Measurements from ENCODE around the gene ASCL2. TPM values are rescaled to one million over a fixed set of nuclear protein-coding genes. Genes with fewer than 3 reads are reported as not detected.
A peak's percentile ranks its signal among the peaks of the same experiment; 100 is the strongest.

Gene ASCL2
- total RNA-seq, 3 donors from 2014 or later (not counting 1 experiment from before 2014, with no cell fraction given) = 10.8 to 16.8 (median 16.0) TPM

GRCh38 chr11:2300936-2301630, 30.7 kb upstream of the ASCL2 start:
- no peaks in the 10 kb centered on the region for H3K9me3 ChIP-seq (ENCODE audit: control insufficient read depth, insufficient read depth, low read length)
- peak overlapping the region; percentile 84 for H3K4me3 ChIP-seq (ENCODE audit: low read length)
- H3K36me3 ChIP-seq (ENCODE audit: control insufficient read depth, insufficient read depth, low read length) = peaks cover 45% of the 10 kb centered on the region
- intact Hi-C loops (cut with micrococcal nuclease) = loop anchor here (2.0 to 5.0 kb wide), 2 partner anchors 34 to 104 kb away; no protein-coding TSS in a partner anchor
- TF ChIP-seq CTCF (IDR thresholded peaks at IDR 0.05) = no peak
- H3K4me1 Mint-ChIP-seq = peaks cover 29 to 85% of the 10 kb centered on the region in 2 donors
- H3K4me1 ChIP-seq (ENCODE audit: control insufficient read depth, insufficient read depth, low read length) = peaks cover 94% of the 10 kb centered on the region
- peak; percentile 27 to 54 for DNase-seq
- H3K27ac ChIP-seq (ENCODE audit: low read length) = peak overlapping the region; percentile 83
- no peaks in the 10 kb centered on the region for H3K9me3 Mint-ChIP-seq
- H3K27me3 ChIP-seq (ENCODE audit: control insufficient read depth, insufficient read depth, low read length) = no peaks in the 10 kb centered on the region
- H3K36me3 Mint-ChIP-seq = no peaks in the 10 kb centered on the region
- WGBS (ENCODE audit: insufficient coverage) = under 1% methylated on average over 24 of the region's 24 CpGs
- H3K27me3 Mint-ChIP-seq (ENCODE audit: low read depth in 2 of 2) = no peaks in the 10 kb centered on the region
- peak overlapping the region; percentile 86 to 96 for H3K27ac Mint-ChIP-seq
- H3K4me3 Mint-ChIP-seq = peak overlapping the region; percentile 98
- ATAC-seq = peak; percentile 25 to 29 (median 27)

- H3K36me3 Mint-ChIP-seq = no peaks in the 10 kb centered on the region
- no peaks in the 10 kb centered on the region for H3K27me3 Mint-ChIP-seq (ENCODE audit: low read depth in 2 of 2)
- Histone ChIP-seq H3K27me3 (ENCODE audit: control insufficient read depth, insufficient read depth, low read length) (no peaks in the 10 kb centered on the region), H3K4me1 (ENCODE audit: control insufficient read depth, insufficient read depth, low read length) (peaks cover 90% of the 10 kb centered on the region), H3K9me3 (ENCODE audit: control insufficient read depth, insufficient read depth, low read length) (no peaks in the 10 kb centered on the region), H3K4me3 (ENCODE audit: low read length) (peak overlapping the region; percentile 84), H3K27ac (ENCODE audit: low read length) (peak overlapping the region; percentile 83), H3K36me3 (ENCODE audit: control insufficient read depth, insufficient read depth, low read length) (peaks cover 45% of the 10 kb centered on the region)
- H3K27ac Mint-ChIP-seq = peak overlapping the region; percentile 86 to 96
- no peak for TF ChIP-seq CTCF (IDR thresholded peaks at IDR 0.05)
- ATAC-seq = peak in 2 of 3 donors; percentile 23 to 47
- peaks cover 22 to 80% of the 10 kb centered on the region in 2 donors for H3K4me1 Mint-ChIP-seq
- peak overlapping the region; percentile 98 for H3K4me3 Mint-ChIP-seq
- peak in 1 of 2 donors; percentile 56 for DNase-seq
- no peaks in the 10 kb centered on the region for H3K9me3 Mint-ChIP-seq
- WGBS (ENCODE audit: insufficient coverage) = 5% methylated on average over 16 of the region's 19 CpGs
- intact Hi-C loops (cut with micrococcal nuclease) = loop anchor here (2.0 to 5.0 kb wide), 2 partner anchors 33 to 104 kb away; no protein-coding TSS in a partner anchor
Observed at GRCh38 chr11:2300290-2300935, 30.0 kb upstream of the ASCL2 start.

GRCh38 chr11:2299773-2300172, 29.4 kb upstream of the ASCL2 start:
- H3K4me3 ChIP-seq (ENCODE audit: low read length) = peak overlapping the region; percentile 0
- DNase-seq (peak in 1 of 2 donors; percentile 17), ATAC-seq (no peak)
- H3K27me3 ChIP-seq (ENCODE audit: control insufficient read depth, insufficient read depth, low read length) = no peaks in the 10 kb centered on the region
- Mint-ChIP-seq H3K27ac (peak overlapping the region; percentile 45 to 94), H3K27me3 (ENCODE audit: low read depth in 2 of 2) (no peaks in the 10 kb centered on the region), H3K36me3 (no peaks in the 10 kb centered on the region), H3K4me1 (peaks cover 21 to 80% of the 10 kb centered on the region in 2 donors), H3K9me3 (no peaks in the 10 kb centered on the region), H3K4me3 (peak overlapping the region; percentile 79)
- peaks cover 89% of the 10 kb centered on the region for H3K4me1 ChIP-seq (ENCODE audit: control insufficient read depth, insufficient read depth, low read length)
- intact Hi-C loops (cut with micrococcal nuclease) = loop anchor here (2.0 to 5.0 kb wide), 2 partner anchors 32 to 103 kb away; no protein-coding TSS in a partner anchor
- H3K9me3 ChIP-seq (ENCODE audit: control insufficient read depth, insufficient read depth, low read length) = no peaks in the 10 kb centered on the region
- peaks cover 40% of the 10 kb centered on the region for H3K36me3 ChIP-seq (ENCODE audit: control insufficient read depth, insufficient read depth, low read length)
- H3K27ac ChIP-seq (ENCODE audit: low read length) = peak overlapping the region; percentile 10
- WGBS (ENCODE audit: insufficient coverage) = 63% methylated on average over 10 of the region's 10 CpGs
- TF ChIP-seq CTCF (IDR thresholded peaks at IDR 0.05) = no peak

Data from natural killer cell (primary cell).